ENCODE data around the gene BORCS6. TPM values are rescaled to one million over a fixed set of nuclear protein-coding genes. Genes with fewer than 3 reads are reported as not detected.

The BORCS6 gene
- total and polyA plus RNA-seq, 2 of the 13 experiments (the other 11 are each of a cell fraction or from before 2014, with no cell fraction given) = 2.0 to 5.1 TPM

DNA sequence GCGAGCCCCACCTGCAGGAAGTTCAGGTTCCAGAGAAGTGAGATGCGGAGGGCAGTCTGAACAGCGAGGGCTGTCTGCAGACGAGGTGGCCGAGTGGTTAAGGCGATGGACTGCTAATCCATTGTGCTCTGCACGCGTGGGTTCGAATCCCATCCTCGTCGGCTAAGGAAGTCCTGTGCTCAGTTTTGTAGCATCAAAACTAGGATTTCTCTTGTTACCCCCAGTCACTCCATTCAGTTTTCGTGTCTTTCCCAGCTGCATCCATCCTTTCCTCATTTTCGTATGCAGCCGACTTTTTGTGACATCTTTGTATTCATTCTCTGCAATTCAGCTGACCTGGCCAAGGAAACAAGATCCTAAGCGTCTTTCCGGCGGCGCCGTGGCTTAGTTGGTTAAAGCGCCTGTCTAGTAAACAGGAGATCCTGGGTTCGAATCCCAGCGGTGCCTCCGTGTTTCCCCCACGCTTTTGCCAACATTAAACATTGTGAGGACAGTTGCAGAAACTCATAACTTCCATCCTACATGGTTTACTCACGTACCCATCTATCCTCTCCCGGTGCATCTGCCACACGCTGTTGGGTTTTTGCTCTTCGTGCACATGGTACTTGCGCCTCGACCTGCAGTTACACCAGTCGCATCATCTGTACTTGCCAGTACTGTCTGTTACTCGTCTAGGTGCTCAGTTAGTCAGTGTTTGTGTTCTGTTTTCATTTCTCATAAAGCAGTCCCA lies 3.0 kb downstream of the BORCS6 start (continued):
- peak; percentile 46; the same call in 1 of the 2 replicates for TF ChIP-seq ZNF414 (CRISPR knock-in tag; IDR thresholded peaks at IDR 0.05)
- TF ChIP-seq ZNF337 (CRISPR knock-in tag; IDR thresholded peaks at IDR 0.05; ENCODE audit: borderline replicate concordance, low read depth) = no peak
- peak; percentile 20; the same call in 1 of the 2 replicates for TF ChIP-seq ZSCAN29 (CRISPR knock-in tag; conservative IDR thresholded peaks at IDR 0.05)
- peak; percentile 61; the same call in 1 of the 2 replicates for TF ChIP-seq ZNF12 (CRISPR knock-in tag; IDR thresholded peaks at IDR 0.05)
- TF ChIP-seq SOX6 (IDR thresholded peaks at IDR 0.05) = no peak
- TF ChIP-seq SOX6 (CRISPR knock-in tag; IDR thresholded peaks at IDR 0.05) = peak; percentile 44; the same call in 1 of the 2 replicates
- TF ChIP-seq FOSL2 (CRISPR knock-in tag; IDR thresholded peaks at IDR 0.05) = peak; percentile 46; the same call in 1 of the 2 replicates
- TF ChIP-seq SOX13 (IDR thresholded peaks at IDR 0.05) = no peak
- 0 out of 4 replicates have a peak, but pooled peaks of 1 of the 2 experiments have one; percentile 19 for TF ChIP-seq SOX13 (CRISPR knock-in tag; conservative IDR thresholded peaks at IDR 0.05 in 1 of 2, IDR thresholded peaks at IDR 0.05 in 1 of 2)
- TF ChIP-seq, protein P1, sequence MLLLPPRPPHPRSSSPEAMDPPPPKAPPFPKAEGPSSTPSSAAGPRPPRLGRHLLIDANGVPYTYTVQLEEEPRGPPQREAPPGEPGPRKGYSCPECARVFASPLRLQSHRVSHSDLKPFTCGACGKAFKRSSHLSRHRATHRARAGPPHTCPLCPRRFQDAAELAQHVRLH (CRISPR knock-in tag; IDR thresholded peaks at IDR 0.05; ENCODE audit: borderline replicate concordance, low read depth) = no peak; the same call in 1 of the 2 replicates
- TF ChIP-seq, protein P2, sequence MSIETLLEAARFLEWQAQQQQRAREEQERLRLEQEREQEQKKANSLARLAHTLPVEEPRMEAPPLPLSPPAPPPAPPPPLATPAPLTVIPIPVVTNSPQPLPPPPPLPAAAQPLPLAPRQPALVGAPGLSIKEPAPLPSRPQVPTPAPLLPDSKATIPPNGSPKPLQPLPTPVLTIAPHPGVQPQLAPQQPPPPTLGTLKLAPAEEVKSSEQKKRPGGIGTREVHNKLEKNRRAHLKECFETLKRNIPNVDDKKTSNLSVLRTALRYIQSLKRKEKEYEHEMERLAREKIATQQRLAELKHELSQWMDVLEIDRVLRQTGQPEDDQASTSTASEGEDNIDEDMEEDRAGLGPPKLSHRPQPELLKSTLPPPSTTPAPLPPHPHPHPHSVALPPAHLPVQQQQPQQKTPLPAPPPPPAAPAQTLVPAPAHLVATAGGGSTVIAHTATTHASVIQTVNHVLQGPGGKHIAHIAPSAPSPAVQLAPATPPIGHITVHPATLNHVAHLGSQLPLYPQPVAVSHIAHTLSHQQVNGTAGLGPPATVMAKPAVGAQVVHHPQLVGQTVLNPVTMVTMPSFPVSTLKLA (IDR thresholded peaks at IDR 0.05) = no peak
- TF ChIP-seq, protein P3, sequence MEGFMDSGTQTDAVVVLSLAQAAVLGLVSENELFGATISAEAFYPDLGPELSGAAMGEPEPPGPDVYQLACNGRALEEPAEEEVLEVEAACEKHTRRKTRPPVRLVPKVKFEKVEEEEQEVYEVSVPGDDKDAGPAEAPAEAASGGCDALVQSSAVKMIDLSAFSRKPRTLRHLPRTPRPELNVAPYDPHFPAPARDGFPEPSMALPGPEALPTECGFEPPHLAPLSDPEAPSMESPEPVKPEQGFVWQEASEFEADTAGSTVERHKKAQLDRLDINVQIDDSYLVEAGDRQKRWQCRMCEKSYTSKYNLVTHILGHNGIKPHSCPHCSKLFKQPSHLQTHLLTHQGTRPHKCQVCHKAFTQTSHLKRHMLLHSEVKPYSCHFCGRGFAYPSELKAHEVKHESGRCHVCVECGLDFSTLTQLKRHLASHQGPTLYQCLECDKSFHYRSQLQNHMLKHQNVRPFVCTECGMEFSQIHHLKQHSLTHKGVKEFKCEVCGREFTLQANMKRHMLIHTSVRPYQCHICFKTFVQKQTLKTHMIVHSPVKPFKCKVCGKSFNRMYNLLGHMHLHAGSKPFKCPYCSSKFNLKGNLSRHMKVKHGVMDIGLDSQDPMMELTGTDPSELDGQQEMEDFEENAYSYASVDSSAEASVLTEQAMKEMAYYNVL (CRISPR knock-in tag; IDR thresholded peaks at IDR 0.05; ENCODE audit: borderline replicate concordance) = peak; percentile 50
- TF ChIP-seq, protein P4, sequence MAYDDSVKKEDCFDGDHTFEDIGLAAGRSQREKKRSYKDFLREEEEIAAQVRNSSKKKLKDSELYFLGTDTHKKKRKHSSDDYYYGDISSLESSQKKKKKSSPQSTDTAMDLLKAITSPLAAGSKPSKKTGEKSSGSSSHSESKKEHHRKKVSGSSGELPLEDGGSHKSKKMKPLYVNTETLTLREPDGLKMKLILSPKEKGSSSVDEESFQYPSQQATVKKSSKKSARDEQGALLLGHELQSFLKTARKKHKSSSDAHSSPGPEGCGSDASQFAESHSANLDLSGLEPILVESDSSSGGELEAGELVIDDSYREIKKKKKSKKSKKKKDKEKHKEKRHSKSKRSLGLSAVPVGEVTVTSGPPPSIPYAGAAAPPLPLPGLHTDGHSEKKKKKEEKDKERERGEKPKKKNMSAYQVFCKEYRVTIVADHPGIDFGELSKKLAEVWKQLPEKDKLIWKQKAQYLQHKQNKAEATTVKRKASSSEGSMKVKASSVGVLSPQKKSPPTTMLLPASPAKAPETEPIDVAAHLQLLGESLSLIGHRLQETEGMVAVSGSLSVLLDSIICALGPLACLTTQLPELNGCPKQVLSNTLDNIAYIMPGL (CRISPR knock-in tag; IDR thresholded peaks at IDR 0.05; ENCODE audit: borderline replicate concordance in 1 of 2, low read depth in 1 of 2) = peak; percentile 92 to 98
- no peak for TF ChIP-seq FOXA1 (IDR thresholded peaks at IDR 0.05)
- 0 out of 2 replicates have a peak, but pooled peaks have one; percentile 25 for TF ChIP-seq FOXA1 (CRISPR knock-in tag; IDR thresholded peaks at IDR 0.05)
- no peak for TF ChIP-seq ZBTB34 (CRISPR knock-in tag; IDR thresholded peaks at IDR 0.05)
- TF ChIP-seq CBX1 (IDR thresholded peaks at IDR 0.05; ENCODE audit: low read depth) = peak; percentile 8
- peak; percentile 62; the same call in 1 of the 2 replicates for TF ChIP-seq BRD4 (CRISPR knock-in tag; IDR thresholded peaks at IDR 0.05)
- no peak for TF ChIP-seq HNRNPH1 (optimal IDR thresholded peaks at IDR 0.05; ENCODE audit: low read depth, low read length)

Measured in HepG2 (cell line).